Measurements from ENCODE around the gene UBE2F. TPM values are rescaled to one million over a fixed set of nuclear protein-coding genes. Genes with fewer than 3 reads are reported as not detected.

Gene UBE2F
- polyA plus RNA-seq, 2 of the 4 experiments (the other 2 are of a cell fraction), result 49.7 to 81.1 TPM

- POLR2A ChIA-PET, result no interaction called here
- no peak overlapping the region for H3K27ac ChIP-seq
Measured at GRCh38 chr2:238021327-238021726, 54.5 kb downstream of the UBE2F start.

GRCh38 chr2:238022594-238023157 is 55.9 kb downstream of the UBE2F start:
- Histone ChIP-seq H3K4me1 (0 out of 3 replicates have a peak, but pooled peaks cover 7% of the 10 kb centered on the region), H3K27ac (no peak overlapping the region), H3K9me3 (no peaks in the 10 kb centered on the region), H3K4me3 (no peak overlapping the region), H3K4me2 (no peak overlapping the region)
- ChIA-PET CTCF (no interaction called here), POLR2A (no interaction called here)
- ATAC-seq (no peak), FAIRE-seq (no peak), DNase-seq (ENCODE audit: low read depth in 1 of 2, low spot score in 1 of 2) (no peak)
- TF ChIP-seq HES2 (IDR thresholded peaks at IDR 0.05) (no peak), ESRRA (IDR thresholded peaks at IDR 0.05; ENCODE audit: borderline replicate concordance, low read length) (no peak), RFX5 (IDR thresholded peaks at IDR 0.05) (no peak), HDAC2 (IDR thresholded peaks at IDR 0.05) (no peak), EHF (CRISPR knock-in tag; IDR thresholded peaks at IDR 0.05) (no peak), SREBF2 (IDR thresholded peaks at IDR 0.05) (no peak), NR3C1 (IDR thresholded peaks at IDR 0.05) (no peak), CHD4 (IDR thresholded peaks at IDR 0.05; ENCODE audit: borderline replicate concordance) (no peak), KDM1A (IDR thresholded peaks at IDR 0.05; ENCODE audit: low read depth) (no peak), PHF8 (IDR thresholded peaks at IDR 0.05; ENCODE audit: borderline replicate concordance, low read depth) (no peak), MAZ (IDR thresholded peaks at IDR 0.05; ENCODE audit: borderline replicate concordance, low read depth, low read length) (no peak), ELK1 (IDR thresholded peaks at IDR 0.05; ENCODE audit: low read depth, low read length) (no peak), HMGXB4 (CRISPR knock-in tag; IDR thresholded peaks at IDR 0.05; ENCODE audit: borderline replicate concordance) (no peak), CTCF (IDR thresholded peaks at IDR 0.05) (no peak), ZSCAN20 (CRISPR knock-in tag; IDR thresholded peaks at IDR 0.05) (no peak), GATA3 (IDR thresholded peaks at IDR 0.05; ENCODE audit: borderline replicate concordance) (no peak), HOXB5 (CRISPR knock-in tag; IDR thresholded peaks at IDR 0.05) (no peak), REST (IDR thresholded peaks at IDR 0.05) (no peak)
- WGBS (ENCODE audit: missing lambda C conversion rate), result 84% methylated on average over 5 of the region's 5 CpGs

More at GRCh38 chr2:238021327-238021726, 54.5 kb downstream of the UBE2F start:
- H3K4me1 ChIP-seq, result 0 out of 3 replicates have a peak, but pooled peaks cover 7% of the 10 kb centered on the region
- peak in 1 of 2 experiments; percentile 41 for DNase-seq (ENCODE audit: low read depth in 1 of 2, low spot score in 1 of 2)
- WGBS (ENCODE audit: missing lambda C conversion rate), result 81% methylated on average over 4 of the region's 4 CpGs
- CTCF ChIA-PET, result no interaction called here
- H3K4me2 ChIP-seq, result no peak overlapping the region
- peak in 1 of 2 experiments; percentile 63; a peak in 4 of 6 replicates for ATAC-seq
- no peak for FAIRE-seq
- H3K4me3 ChIP-seq, result no peak overlapping the region
- H3K9me3 ChIP-seq, result no peaks in the 10 kb centered on the region
- TF ChIP-seq ZSCAN20 (CRISPR knock-in tag; IDR thresholded peaks at IDR 0.05) (no peak), CEBPB (IDR thresholded peaks at IDR 0.05) (no peak), FOSL2 (IDR thresholded peaks at IDR 0.05) (no peak), FOSL2 (CRISPR knock-in tag; IDR thresholded peaks at IDR 0.05) (no peak), EHMT2 (IDR thresholded peaks at IDR 0.05; ENCODE audit: low read depth) (no peak), CTCF (IDR thresholded peaks at IDR 0.05) (no peak), MAFK (IDR thresholded peaks at IDR 0.05; ENCODE audit: partially characterized antibody) (no peak), NFE2L2 (conservative IDR thresholded peaks at IDR 0.05; ENCODE audit: low read length) (no peak)

All from A549 (cell line).